GM03348 (cell line): ENCODE data around the gene ATL2.

Experiments used
- DNase-seq: peaks from one replicate; pipeline ENCODE4 v3.0.0; 2012; ENCODE audit warnings: low spot score

The ATL2 gene

GRCh38 chr2:38248707-38249106, 128.4 kb downstream of the ATL2 start:
- DNase-seq, result no peak

GRCh38 chr2:38248255-38248654, 128.8 kb downstream of the ATL2 start:
- DNase-seq, result no peak

- DNase-seq, result no peak
Measured at GRCh38 chr2:38246105-38246504, 131.0 kb downstream of the ATL2 start.

GRCh38 chr2:38245114-38245641, 131.9 kb downstream of the ATL2 start:
- no peak for DNase-seq

- no peak for DNase-seq
Measured at GRCh38 chr2:38244301-38244700, 132.8 kb downstream of the ATL2 start.
